SU-DHL-6 (cell line): ENCODE results near the gene ZFAND3.

Source experiments
- H2AFZ ChIP-seq: fragments of 200-600 bp; sonication (generic); 2 replicates; pipeline ENCODE4 v1.6.1; 2014; ENCODE audit warnings: low read depth, mild to moderate bottlenecking, moderate library complexity, mixed read lengths, antibody characterized with exemption, low read length; ENCODE audit not compliant: severe bottlenecking
- H3F3A ChIP-seq: fragments of 200-600 bp; shearing (Covaris generic); 2 replicates; pipeline ENCODE4 v1.6.0; 2016; ENCODE audit warnings: antibody characterized with exemption, mild to moderate bottlenecking; ENCODE audit not compliant: insufficient read depth
- H3K27ac ChIP-seq: fragments of 200-600 bp; sonication (generic); 2 replicates; pipeline ENCODE4 v1.5.1; 2016; ENCODE audit warnings: low read depth, mild to moderate bottlenecking, low read length, moderate library complexity, mixed read lengths
- H3K27me3 ChIP-seq: fragments of 200-600 bp; sonication (generic), shearing (Covaris generic); 2 replicates; pipeline ENCODE4 v1.6.0; 2014; ENCODE audit warnings: mild to moderate bottlenecking, low read length
- H3K36me3 ChIP-seq: fragments of 200-600 bp; sonication (generic); 2 replicates; pipeline ENCODE4 v1.6.1; 2014; ENCODE audit warnings: mild to moderate bottlenecking, low read length, mixed read lengths
- H3K4me2 ChIP-seq: fragments of 300-600, 200-600 bp; shearing (Covaris generic), sonication (generic); 2 replicates; pipeline ENCODE4 v1.6.0; 2014; ENCODE audit warnings: low read length, low read depth, mild to moderate bottlenecking; ENCODE audit not compliant: poor library complexity, severe bottlenecking
- H3K4me3 ChIP-seq: fragments of 200-600 bp; sonication (generic); 2 replicates; pipeline ENCODE4 v1.5.1; 2014; ENCODE audit warnings: antibody characterized with exemption, low read length, mild to moderate bottlenecking, mixed read lengths; ENCODE audit not compliant: insufficient read depth, poor library complexity, severe bottlenecking
- H3K79me2 ChIP-seq: fragments of 200-600 bp; sonication (generic); 2 replicates; pipeline ENCODE4 v1.6.1; 2014; ENCODE audit warnings: mild to moderate bottlenecking, low read length, moderate library complexity; ENCODE audit not compliant: insufficient read depth
- H3K9ac ChIP-seq: fragments of 200-600 bp; sonication (generic); 2 replicates; pipeline ENCODE4 v1.7.0; 2014; ENCODE audit warnings: mild to moderate bottlenecking, low read length
- H3K9me2 ChIP-seq: fragments of 200-600 bp; sonication (generic); replicated peaks from 2 replicates; pipeline ENCODE4 v1.6.1; 2014; ENCODE audit warnings: low read length; ENCODE audit not compliant: insufficient read depth
- H3K9me3 ChIP-seq: fragments of 200-600 bp; sonication (generic); 2 replicates; pipeline ENCODE4 v1.6.1; 2014; ENCODE audit warnings: low read length, mixed read lengths; ENCODE audit not compliant: insufficient read depth
- H4K20me1 ChIP-seq: fragments of 200-600 bp; sonication (generic); 2 replicates; pipeline ENCODE4 v1.6.1; 2014; ENCODE audit warnings: low read depth, mild to moderate bottlenecking, antibody characterized with exemption, low read length, moderate library complexity, mixed read lengths
- CTCF ChIP-seq: fragments of 200-600 bp; sonication (generic); IDR thresholded peaks from one replicate; pipeline ENCODE4 v1.5.1; 2017; ENCODE audit warnings: antibody characterized with exemption, mild to moderate bottlenecking, low read length, moderate library complexity; ENCODE audit not compliant: insufficient read depth, poor library complexity, severe bottlenecking
- EZH2phosphoT487 ChIP-seq: fragments of 200-600 bp; sonication (generic), shearing (Covaris generic); conservative IDR thresholded peaks from 2 replicates; pipeline ENCODE4 v1.6.1; 2018; ENCODE audit warnings: mild to moderate bottlenecking, antibody characterized with exemption, low read length, moderate library complexity, mixed read lengths

ZFAND3 gene

DNA sequence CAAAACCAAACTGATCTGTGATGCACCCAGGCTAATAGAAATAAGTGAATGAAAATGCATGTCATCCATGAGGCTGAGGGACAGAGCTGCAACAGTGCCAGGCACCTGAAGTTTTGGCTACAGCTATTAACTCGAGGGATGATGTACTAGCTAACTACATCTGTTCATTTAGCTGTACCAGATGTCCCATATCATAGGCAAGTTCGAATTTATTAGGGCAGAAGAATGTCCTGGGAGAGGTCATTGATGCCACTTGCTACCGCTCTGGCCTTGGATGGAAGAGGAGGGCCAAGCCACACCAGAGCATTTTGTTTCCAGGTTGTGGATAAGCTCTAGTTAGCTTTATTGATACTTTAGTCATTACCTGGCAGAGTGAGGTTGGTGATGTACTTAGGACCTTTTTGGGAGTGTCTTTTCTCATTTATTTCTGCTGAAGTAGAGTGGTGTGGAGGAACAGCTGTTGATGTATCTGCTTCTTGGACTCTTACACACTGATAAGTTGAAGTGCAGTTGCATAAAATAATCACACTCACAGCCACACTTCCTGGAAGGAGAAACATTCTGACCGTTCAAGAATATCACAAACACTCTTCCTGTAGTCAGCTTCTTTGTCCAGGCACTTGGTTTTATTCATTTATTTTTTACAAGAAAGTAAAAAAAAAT, 8.2 kb downstream of the ZFAND3 start:
- H3K27ac ChIP-seq: no peak overlapping the region
- H3K4me3 ChIP-seq: no peak overlapping the region
- no peak overlapping the region for H2AFZ ChIP-seq
- H3K27me3 ChIP-seq: no peaks in the 10 kb centered on the region
- H3K79me2 ChIP-seq: peaks cover 93% of the 10 kb centered on the region
- H4K20me1 ChIP-seq: peaks cover 37% of the 10 kb centered on the region
- H3F3A ChIP-seq: no peaks in the 10 kb centered on the region
- no peaks in the 10 kb centered on the region for H3K9me2 ChIP-seq
- no peak overlapping the region for H3K4me2 ChIP-seq
- TF ChIP-seq CTCF (no peak), EZH2phosphoT487 (no peak)
- H3K36me3 ChIP-seq: no peaks in the 10 kb centered on the region
- H3K9me3 ChIP-seq: no peaks in the 10 kb centered on the region
- H3K9ac ChIP-seq: no peak overlapping the region

DNA sequence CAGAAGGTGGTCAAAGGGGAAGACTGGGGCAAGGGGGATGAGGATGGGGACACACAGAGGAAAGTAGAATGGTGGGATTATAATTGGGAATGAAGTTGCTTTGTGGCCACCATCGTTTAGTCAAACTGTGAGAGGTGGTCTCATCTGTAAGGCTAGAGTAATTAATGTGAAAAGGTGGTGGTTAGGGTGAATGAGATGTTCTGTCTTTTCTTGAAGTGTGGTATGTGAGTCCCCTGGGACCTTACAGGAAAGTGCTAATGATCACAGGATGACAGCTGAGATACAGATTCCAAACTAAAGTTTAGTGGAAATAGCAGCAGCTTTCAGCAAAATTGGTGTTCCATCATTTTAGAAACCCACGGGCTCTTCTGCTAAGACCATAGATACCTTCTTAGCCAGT, 10.7 kb downstream of the ZFAND3 start:
- H3F3A ChIP-seq: no peaks in the 10 kb centered on the region
- H3K9me3 ChIP-seq: no peaks in the 10 kb centered on the region
- no peak overlapping the region for H3K4me2 ChIP-seq
- no peaks in the 10 kb centered on the region for H3K27me3 ChIP-seq
- no peak overlapping the region for H2AFZ ChIP-seq
- peaks cover 7% of the 10 kb centered on the region; the same call in 1 of the 2 replicates for H3K36me3 ChIP-seq
- H3K4me3 ChIP-seq: no peak overlapping the region
- no peak overlapping the region for H3K9ac ChIP-seq
- H3K79me2 ChIP-seq: peaks cover 90% of the 10 kb centered on the region
- TF ChIP-seq EZH2phosphoT487 (no peak), CTCF (no peak)
- H3K9me2 ChIP-seq: no peaks in the 10 kb centered on the region
- H3K27ac ChIP-seq: no peak overlapping the region
- H4K20me1 ChIP-seq: peaks cover 31% of the 10 kb centered on the region

DNA sequence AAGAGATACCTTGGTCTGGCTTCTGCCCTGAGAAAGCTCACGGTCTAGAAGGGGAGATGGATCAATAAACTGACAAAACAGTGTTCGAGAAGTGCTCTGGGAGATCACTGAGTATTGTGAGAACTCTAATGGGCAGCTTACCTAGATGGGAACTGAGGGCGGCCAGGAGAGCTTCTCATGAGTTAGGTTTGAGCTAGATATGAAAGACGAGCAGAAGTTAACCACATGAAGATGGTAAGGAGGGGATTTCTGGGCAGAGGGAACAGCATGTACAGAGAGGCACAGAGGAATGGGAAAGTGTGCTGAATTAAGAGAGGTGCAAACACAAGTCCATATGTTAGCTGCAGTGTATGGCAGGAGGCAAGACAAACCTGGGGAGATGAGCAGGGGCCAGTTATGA, 11.9 kb downstream of the ZFAND3 start:
- H4K20me1 ChIP-seq: peaks cover 26% of the 10 kb centered on the region; the same call in 1 of the 2 replicates

More for the DNA sequence above, 11.9 kb downstream of the ZFAND3 start:
- Histone ChIP-seq H3K9me3 (no peaks in the 10 kb centered on the region), H3K27ac (no peak overlapping the region), H3K27me3 (no peaks in the 10 kb centered on the region), H2AFZ (no peak overlapping the region), H3K79me2 (peaks cover 90% of the 10 kb centered on the region), H3K36me3 (peaks cover 7% of the 10 kb centered on the region; the same call in 1 of the 2 replicates), H3K9ac (no peak overlapping the region), H3K4me3 (no peak overlapping the region), H3K4me2 (no peak overlapping the region), H3F3A (no peaks in the 10 kb centered on the region; the same call in 1 of the 2 replicates), H3K9me2 (no peaks in the 10 kb centered on the region)
- TF ChIP-seq CTCF: no peak
- TF ChIP-seq EZH2phosphoT487: no peak
